GM12892 (cell line): Measurements from ENCODE around the gene HADHB.

Experiments used
- POLR2A ChIP-seq: IDR thresholded peaks from 2 replicates; pipeline ENCODE4 v1.6.1; 2011; ENCODE audit warnings: low read depth, low read length, control low read depth
- TAF1 ChIP-seq: IDR thresholded peaks from 2 replicates; pipeline ENCODE4 v1.6.1; 2011; ENCODE audit warnings: low read depth, mild to moderate bottlenecking, control low read depth, low read length, borderline replicate concordance

GRCh38 chr2:26318950-26319349 lies 74.2 kb downstream of the HADHB start:
- TF ChIP-seq TAF1 (no peak), POLR2A (no peak)
